Natural killer cell (primary cell): ENCODE data around the gene FZR1. TPM values are rescaled to one million over a fixed set of nuclear protein-coding genes. Genes with fewer than 3 reads are reported as not detected.

ENCODE experiments used
- ATAC-seq, 3 donors: fragments of 150-1000 bp in 2 of 3; fragments of 200-7000 bp in 1 of 3; cut with Tn5 transposase; 1 replicate in 1 of 3; 2 replicates in 2 of 3; pipeline ENCODE4 v1.10.0; 2021; ENCODE audit warnings: mild to moderate bottlenecking in 2 of 3, moderate library complexity in 2 of 3
- DNase-seq, 2 donors: peaks; one replicate each; pipeline versions ENCODE4 v3.0.0 to v3.0.0-alpha.2; 2013 to 2021; ENCODE audit warnings: mixed read lengths in 1 of 2
- H3K27ac ChIP-seq: one replicate; pipeline ENCODE4 v1.5.1; 2013; ENCODE audit warnings: mild to moderate bottlenecking, low read length
- H3K27me3 ChIP-seq: one replicate; pipeline ENCODE4 v1.6.1; 2013; ENCODE audit warnings: low read length; ENCODE audit not compliant: control insufficient read depth, insufficient read depth
- H3K36me3 ChIP-seq: one replicate; pipeline ENCODE4 v1.6.1; 2013; ENCODE audit warnings: low read length; ENCODE audit not compliant: control insufficient read depth, insufficient read depth
- H3K4me1 ChIP-seq: one replicate; pipeline ENCODE4 v1.6.1; 2013; ENCODE audit warnings: low read length; ENCODE audit not compliant: control insufficient read depth, insufficient read depth
- H3K4me3 ChIP-seq: one replicate; pipeline ENCODE4 v1.5.1; 2013; ENCODE audit warnings: low read length
- H3K9me3 ChIP-seq: one replicate; pipeline ENCODE4 v1.6.1; 2013; ENCODE audit warnings: low read length; ENCODE audit not compliant: control insufficient read depth, insufficient read depth
- H3K27ac Mint-ChIP-seq, 2 donors: one replicate each; pipeline ENCODE4 v1.8.0; 2022; ENCODE audit warnings: mild to moderate bottlenecking in 2 of 2, mixed read lengths in 2 of 2, moderate library complexity in 1 of 2
- H3K27me3 Mint-ChIP-seq, 2 donors: one replicate each; pipeline ENCODE4 v1.8.0; 2022; ENCODE audit warnings: low read depth in 2 of 2, mixed read lengths in 2 of 2
- H3K36me3 Mint-ChIP-seq: one replicate; pipeline ENCODE4 v1.8.0; 2022; ENCODE audit warnings: mixed read lengths
- H3K4me1 Mint-ChIP-seq, 2 donors: one replicate each; pipeline ENCODE4 v1.8.0; 2022; ENCODE audit warnings: mixed read lengths in 2 of 2
- H3K4me3 Mint-ChIP-seq: one replicate; pipeline ENCODE4 v1.8.0; 2022; ENCODE audit warnings: mild to moderate bottlenecking, moderate library complexity, mixed read lengths
- H3K9me3 Mint-ChIP-seq, 2 donors: one replicate each; pipeline ENCODE4 v1.8.0; 2022; ENCODE audit warnings: mixed read lengths in 2 of 2
- CTCF ChIP-seq: fragments of 200-600 bp; IDR thresholded peaks from one replicate; pipeline ENCODE4 v1.8.0; 2022; ENCODE audit warnings: antibody characterized with exemption
- WGBS: methylation state at CpG from one replicate; pipeline ENCODE4 v1.1.7; 2013; ENCODE audit warnings: missing lambda C conversion rate; ENCODE audit not compliant: insufficient coverage; 5-methylcytosine and 5-hydroxymethylcytosine counted together
- intact Hi-C: fragments of 100-400 bp; cut with micrococcal nuclease; formaldehyde crosslinking; loops from one replicate; pipeline ENCODE4 v1.14.2; 2022
- total RNA-seq, 4 donors: library from RNA; stranded (reverse); fragments of 120-200 nt in 1 of 4; gene quantifications; one replicate each; pipeline versions ENCODE4 v1.2.3 to v1.2.4, GENCODE V29; 2013 to 2022

FZR1 gene
- total RNA-seq, 3 donors from 2014 or later (not counting 1 experiment from before 2014, with no cell fraction given), result 89.1 to 98.3 (median 91.4) TPM

GRCh38 chr19:3491396-3492119, 14.6 kb upstream of the FZR1 start:
- no peaks in the 10 kb centered on the region for H3K9me3 Mint-ChIP-seq
- DNase-seq (no peak), ATAC-seq (no peak)
- no peaks in the 10 kb centered on the region for H3K27me3 Mint-ChIP-seq
- intact Hi-C loops, result no loop called here
- Histone ChIP-seq H3K36me3 (peaks cover 19% of the 10 kb centered on the region), H3K4me3 (no peak overlapping the region), H3K27me3 (no peaks in the 10 kb centered on the region), H3K9me3 (no peaks in the 10 kb centered on the region), H3K27ac (no peak overlapping the region), H3K4me1 (no peaks in the 10 kb centered on the region)
- no peaks in the 10 kb centered on the region for H3K36me3 Mint-ChIP-seq
- WGBS, result 98% methylated on average over 55 of the region's 55 CpGs
- H3K4me3 Mint-ChIP-seq, result no peak overlapping the region
- TF ChIP-seq CTCF, result no peak
- no peak overlapping the region for H3K27ac Mint-ChIP-seq
- H3K4me1 Mint-ChIP-seq, result no peaks in the 10 kb centered on the region

GRCh38 chr19:3492131-3492839, 13.8 kb upstream of the FZR1 start:
- Histone ChIP-seq H3K9me3 (no peaks in the 10 kb centered on the region), H3K27ac (no peak overlapping the region), H3K4me3 (no peak overlapping the region), H3K36me3 (peaks cover 19% of the 10 kb centered on the region), H3K4me1 (no peaks in the 10 kb centered on the region), H3K27me3 (no peaks in the 10 kb centered on the region)
- TF ChIP-seq CTCF, result no peak
- WGBS, result 97% methylated on average over 45 of the region's 45 CpGs
- DNase-seq, result no peak
- H3K4me3 Mint-ChIP-seq, result no peak overlapping the region
- intact Hi-C loops, result no loop called here
- H3K27ac Mint-ChIP-seq, result no peak overlapping the region
- no peaks in the 10 kb centered on the region for H3K4me1 Mint-ChIP-seq
- H3K9me3 Mint-ChIP-seq, result no peaks in the 10 kb centered on the region
- no peak for ATAC-seq
- no peaks in the 10 kb centered on the region for H3K36me3 Mint-ChIP-seq
- no peaks in the 10 kb centered on the region for H3K27me3 Mint-ChIP-seq

GRCh38 chr19:3492919-3493318, 13.2 kb upstream of the FZR1 start:
- intact Hi-C loops, result no loop called here
- no peak overlapping the region for H3K4me3 Mint-ChIP-seq
- H3K36me3 Mint-ChIP-seq, result no peaks in the 10 kb centered on the region
- TF ChIP-seq CTCF, result no peak
- no peaks in the 10 kb centered on the region for H3K27me3 Mint-ChIP-seq
- 98% methylated on average over 16 of the region's 16 CpGs for WGBS
- Histone ChIP-seq H3K27me3 (no peaks in the 10 kb centered on the region), H3K4me3 (no peak overlapping the region), H3K27ac (no peak overlapping the region), H3K9me3 (no peaks in the 10 kb centered on the region), H3K36me3 (peaks cover 19% of the 10 kb centered on the region), H3K4me1 (no peaks in the 10 kb centered on the region)
- H3K27ac Mint-ChIP-seq, result no peak overlapping the region
- H3K9me3 Mint-ChIP-seq, result no peaks in the 10 kb centered on the region
- DNase-seq (no peak), ATAC-seq (no peak)
- H3K4me1 Mint-ChIP-seq, result peaks cover 0 to 3% of the 10 kb centered on the region in 2 donors
